HFFc6 (cell line): ENCODE results near the gene MRPL54. TPM values are rescaled to one million over a fixed set of nuclear protein-coding genes. Genes with fewer than 3 reads are reported as not detected.

Experiments used
- DNase-seq: peaks from one replicate; pipeline ENCODE4 v3.0.0-alpha.2; 2018
- H3K27ac Mint-ChIP-seq: 2 replicates; pipeline ENCODE4 v1.8.0; 2020; ENCODE audit warnings: mild to moderate bottlenecking, mixed read lengths
- H3K27me3 Mint-ChIP-seq: 2 replicates; pipeline ENCODE4 v1.8.0; 2021; ENCODE audit warnings: mild to moderate bottlenecking, moderate library complexity, mixed read lengths; ENCODE audit not compliant: insufficient read depth
- H3K36me3 Mint-ChIP-seq: 2 replicates; pipeline ENCODE4 v1.8.0; 2021; ENCODE audit warnings: low read depth, mixed read lengths
- H3K4me1 Mint-ChIP-seq: 2 replicates; pipeline ENCODE4 v1.8.0; 2020; ENCODE audit warnings: low read depth, mixed read lengths
- H3K4me3 Mint-ChIP-seq: 2 replicates; pipeline ENCODE4 v1.8.0; 2020; ENCODE audit warnings: mild to moderate bottlenecking, moderate library complexity, mixed read lengths
- H3K9me3 Mint-ChIP-seq: 2 replicates; pipeline ENCODE4 v1.8.0; 2020; ENCODE audit warnings: mild to moderate bottlenecking, mixed read lengths
- long read RNA-seq: library from polyadenylated mRNA; unstranded; transcript quantifications from one replicate; pipeline ENCODE4 v2.0.0, GENCODE V29; 2019
- total RNA-seq, 6 experiments: library from RNA; stranded (reverse); fragmentation: NEBNext Ultra II Directional; extraction: Animal tissue kit (Norgen Biotek cat#: 25700); gene quantifications; 2 replicates in 1 of 6; 3 replicates in 5 of 6; pipeline ENCODE4 v1.2.3, GENCODE V29; 2021
- TF ChIP-seq, protein P1 (sequence below): fragments of 200-600 bp; sonication (generic); IDR thresholded peaks from 2 replicates; pipeline ENCODE4 v1.5.0; 2021; ENCODE audit warnings: antibody characterized with exemption, mild to moderate bottlenecking

Gene MRPL54
- 10 to 100 TPM; 69.9 to 84.3 (median 77.9) TPM for total RNA-seq
- long read RNA-seq, transcript MRPL54-201 (3 exons, 626 nt): major isoform, 35 of 35 reads
- long read RNA-seq, partial matches to known transcripts: 0 of 35 reads
- long read RNA-seq, other reads (novel, unspliced or antisense): 0 of 35 reads

DNA sequence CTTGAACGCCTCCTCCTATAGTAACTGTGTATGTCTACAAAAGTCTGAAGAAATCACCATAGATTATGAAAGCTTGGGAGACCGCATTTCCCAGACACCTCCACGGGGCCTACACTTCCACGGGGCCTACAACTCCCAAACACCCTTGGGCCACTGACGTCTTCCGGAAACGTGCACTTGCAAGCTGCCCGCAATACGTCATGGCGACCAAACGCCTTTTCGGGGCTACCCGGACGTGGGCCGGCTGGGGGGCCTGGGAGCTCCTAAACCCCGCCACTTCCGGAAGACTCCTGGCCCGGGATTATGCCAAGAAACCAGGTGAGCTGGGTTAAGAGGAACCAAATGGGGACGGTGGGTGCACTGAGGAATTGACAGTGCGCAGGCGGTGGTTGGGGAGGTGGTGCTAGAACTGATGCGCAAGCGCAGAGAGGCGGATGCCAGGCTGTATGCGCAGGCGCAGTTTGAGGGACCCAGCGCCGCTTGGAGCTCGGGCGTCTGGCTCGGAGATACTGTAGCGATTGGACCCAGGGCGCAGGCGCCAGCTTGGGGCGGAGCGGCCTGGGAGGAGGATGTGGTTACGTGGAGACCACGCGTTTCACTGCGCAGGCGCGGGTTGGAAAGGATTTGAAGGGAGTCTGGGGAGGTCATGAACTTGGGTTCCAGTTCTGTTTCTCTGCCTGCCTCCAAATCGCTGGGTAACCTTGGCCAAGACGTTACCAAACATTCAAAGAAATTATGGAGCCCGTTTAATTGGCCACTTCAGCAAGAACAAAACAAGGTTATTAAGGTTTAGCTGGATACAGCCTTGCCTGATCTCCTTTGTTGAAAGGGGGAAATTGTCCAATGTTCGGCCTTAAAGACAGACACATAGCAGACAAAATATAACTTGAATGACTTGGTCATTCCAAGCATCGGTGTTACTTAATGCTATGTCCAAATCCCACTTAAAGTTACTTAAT, at the start of gene MRPL54:
Gene MRPL54 (plus strand): TSS at position 182 of the 959 bp plus-strand sequence. CDS start 19 bp downstream, at position 201.
- TF ChIP-seq, protein P1, sequence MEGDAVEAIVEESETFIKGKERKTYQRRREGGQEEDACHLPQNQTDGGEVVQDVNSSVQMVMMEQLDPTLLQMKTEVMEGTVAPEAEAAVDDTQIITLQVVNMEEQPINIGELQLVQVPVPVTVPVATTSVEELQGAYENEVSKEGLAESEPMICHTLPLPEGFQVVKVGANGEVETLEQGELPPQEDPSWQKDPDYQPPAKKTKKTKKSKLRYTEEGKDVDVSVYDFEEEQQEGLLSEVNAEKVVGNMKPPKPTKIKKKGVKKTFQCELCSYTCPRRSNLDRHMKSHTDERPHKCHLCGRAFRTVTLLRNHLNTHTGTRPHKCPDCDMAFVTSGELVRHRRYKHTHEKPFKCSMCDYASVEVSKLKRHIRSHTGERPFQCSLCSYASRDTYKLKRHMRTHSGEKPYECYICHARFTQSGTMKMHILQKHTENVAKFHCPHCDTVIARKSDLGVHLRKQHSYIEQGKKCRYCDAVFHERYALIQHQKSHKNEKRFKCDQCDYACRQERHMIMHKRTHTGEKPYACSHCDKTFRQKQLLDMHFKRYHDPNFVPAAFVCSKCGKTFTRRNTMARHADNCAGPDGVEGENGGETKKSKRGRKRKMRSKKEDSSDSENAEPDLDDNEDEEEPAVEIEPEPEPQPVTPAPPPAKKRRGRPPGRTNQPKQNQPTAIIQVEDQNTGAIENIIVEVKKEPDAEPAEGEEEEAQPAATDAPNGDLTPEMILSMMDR: no peak
- Mint-ChIP-seq H3K36me3 (peaks cover 10% of the 10 kb centered on the region; the same call in 1 of the 2 replicates), H3K4me3 (peak within 1 kb of the TSS; percentile 98), H3K9me3 (no peaks in the 10 kb centered on the region), H3K27ac (peak within 1 kb of the TSS; percentile 100), H3K4me1 (peaks cover 16% of the 10 kb centered on the region), H3K27me3 (peaks cover 1% of the 10 kb centered on the region; the same call in 1 of the 2 replicates)
- peak; percentile 97 for DNase-seq

DNA sequence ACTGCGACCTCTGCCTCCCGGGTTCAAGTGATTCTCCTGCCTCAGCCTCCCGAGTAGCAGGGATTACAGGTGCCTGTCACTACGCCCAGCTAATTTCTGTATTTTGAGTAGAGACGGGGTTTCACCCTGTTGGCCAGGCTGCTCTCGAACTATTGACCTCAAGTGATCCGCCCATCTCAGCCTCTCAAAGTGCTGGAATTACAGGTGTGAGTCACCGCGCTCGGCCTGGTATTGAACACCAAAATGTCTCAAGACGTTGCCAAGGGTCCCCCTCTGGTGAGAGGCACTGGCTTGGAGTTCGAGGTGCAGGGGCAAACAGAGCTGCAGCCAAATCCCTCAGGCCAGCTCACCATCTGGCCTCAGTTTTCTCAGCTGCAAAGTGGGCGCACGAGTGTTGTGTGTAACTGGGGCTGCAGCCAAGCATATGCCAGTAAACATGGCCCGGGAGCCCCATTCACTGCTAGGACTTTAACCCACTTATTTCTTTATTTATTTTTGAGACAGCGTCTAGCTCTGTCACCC, 46.3 kb upstream of the MRPL54 start:
- Mint-ChIP-seq H3K27me3 (peaks cover 12% of the 10 kb centered on the region), H3K36me3 (no peaks in the 10 kb centered on the region), H3K9me3 (no peaks in the 10 kb centered on the region), H3K4me3 (no peak overlapping the region), H3K27ac (no peak overlapping the region), H3K4me1 (peaks cover 14% of the 10 kb centered on the region; the same call in 1 of the 2 replicates)
- DNase-seq: no peak
- TF ChIP-seq, protein P1: no peak

DNA sequence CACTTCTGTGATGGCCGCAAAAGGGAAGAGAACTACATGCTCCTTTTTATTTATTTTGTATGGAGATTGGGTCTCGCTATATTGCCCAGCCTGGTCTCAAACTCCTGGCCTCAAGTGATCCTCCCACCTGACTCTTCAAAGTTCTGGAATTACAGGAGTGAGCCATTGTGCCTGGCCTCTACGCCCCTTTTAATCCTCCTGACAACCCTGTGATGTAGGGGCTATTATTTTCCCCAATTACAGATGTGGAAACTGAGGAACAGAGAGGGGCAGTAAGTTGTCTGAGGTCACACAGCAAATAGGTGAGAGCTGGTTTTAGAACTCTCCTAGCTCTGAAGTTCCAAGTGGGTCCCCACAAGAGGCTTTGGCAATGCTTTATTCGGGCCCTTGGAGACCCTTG, 42.6 kb upstream of the MRPL54 start:
- TF ChIP-seq, protein P1: no peak
- DNase-seq: no peak
- Mint-ChIP-seq H3K36me3 (no peaks in the 10 kb centered on the region), H3K27me3 (peaks cover 14% of the 10 kb centered on the region; the same call in 1 of the 2 replicates), H3K27ac (no peak overlapping the region), H3K4me3 (no peak overlapping the region), H3K9me3 (no peaks in the 10 kb centered on the region), H3K4me1 (peaks cover 8% of the 10 kb centered on the region; the same call in 1 of the 2 replicates)

DNA sequence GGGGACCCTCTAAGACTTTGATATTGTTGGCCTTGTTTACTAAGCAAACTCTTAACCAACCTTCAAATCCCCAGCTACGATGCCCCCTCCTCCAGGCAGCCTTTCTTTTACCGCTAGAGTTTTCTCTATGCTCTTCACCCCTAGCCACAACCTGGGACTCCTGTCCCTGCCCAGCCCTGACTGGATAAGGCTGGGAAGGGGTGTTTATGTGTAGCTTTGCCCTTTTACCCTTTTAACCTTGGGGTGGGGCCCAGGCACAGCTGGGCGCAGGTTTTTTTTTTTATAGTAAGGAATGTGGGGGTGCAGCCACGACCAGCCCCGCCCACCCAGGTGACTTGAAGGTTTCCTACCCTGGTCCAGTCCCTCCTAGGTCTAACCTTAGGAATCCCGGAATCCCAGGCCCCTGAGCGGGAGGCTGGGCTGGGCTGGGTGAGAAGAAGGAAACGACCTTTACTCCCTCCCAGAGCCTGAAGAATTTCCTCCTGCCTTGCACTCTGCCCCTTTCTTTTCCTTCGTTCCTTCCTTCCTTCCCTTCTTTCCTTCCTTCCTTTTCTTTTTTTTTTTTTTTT, 42.0 kb upstream of the MRPL54 start:
- no peaks in the 10 kb centered on the region for H3K9me3 Mint-ChIP-seq
- H3K4me1 Mint-ChIP-seq: peaks cover 8% of the 10 kb centered on the region; the same call in 1 of the 2 replicates
- H3K27me3 Mint-ChIP-seq: peaks cover 17% of the 10 kb centered on the region; the same call in 1 of the 2 replicates
- TF ChIP-seq, protein P1: no peak
- H3K27ac Mint-ChIP-seq: no peak overlapping the region
- DNase-seq: no peak
- H3K4me3 Mint-ChIP-seq: no peak overlapping the region
- no peaks in the 10 kb centered on the region for H3K36me3 Mint-ChIP-seq

DNA sequence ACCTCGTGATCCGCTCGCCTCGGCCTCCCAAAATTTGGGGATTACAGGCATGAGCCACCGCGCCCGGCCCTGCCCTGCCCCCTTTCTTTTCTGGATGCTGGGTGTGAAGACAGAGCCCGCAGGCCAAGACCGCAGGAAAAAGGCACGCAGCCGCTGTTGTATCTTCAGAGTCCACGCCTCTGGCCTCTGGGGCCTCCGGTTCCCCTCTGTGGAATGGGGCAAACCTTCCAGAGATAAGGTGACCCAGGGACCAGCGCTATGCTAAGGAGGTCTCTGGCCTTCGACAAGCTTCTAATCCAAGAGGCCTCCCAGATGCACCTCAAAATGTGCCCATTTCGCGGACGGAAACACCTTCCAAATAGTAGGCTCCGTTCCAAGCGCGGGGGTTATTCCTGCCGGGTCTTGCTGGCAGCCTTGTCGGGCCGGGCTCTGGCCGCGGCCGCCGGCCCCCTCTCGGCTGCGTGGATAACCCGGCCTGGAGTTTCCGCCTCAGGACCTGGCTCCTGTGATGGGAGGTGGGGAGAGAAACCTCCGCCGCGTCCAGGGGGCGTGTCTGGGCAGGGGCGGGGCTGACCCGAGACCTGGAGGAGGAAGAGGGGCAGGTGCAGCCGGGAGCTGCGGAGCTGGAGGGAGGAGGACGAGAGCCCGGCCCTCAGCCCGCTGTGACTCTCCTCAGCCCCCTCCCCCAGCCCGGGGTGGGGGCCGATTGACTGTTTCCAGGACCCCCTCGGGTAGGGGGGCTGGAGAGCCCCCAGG, 41.2 kb upstream of the MRPL54 start:
- Mint-ChIP-seq H3K4me1 (peaks cover 8% of the 10 kb centered on the region; the same call in 1 of the 2 replicates), H3K36me3 (no peaks in the 10 kb centered on the region), H3K9me3 (no peaks in the 10 kb centered on the region), H3K27ac (no peak overlapping the region), H3K27me3 (peaks cover 18% of the 10 kb centered on the region; the same call in 1 of the 2 replicates), H3K4me3 (no peak overlapping the region)
- TF ChIP-seq, protein P1: no peak
- peak; percentile 58 for DNase-seq
